ENCODE results near the gene MAN1A2.

Gene MAN1A2

DNA sequence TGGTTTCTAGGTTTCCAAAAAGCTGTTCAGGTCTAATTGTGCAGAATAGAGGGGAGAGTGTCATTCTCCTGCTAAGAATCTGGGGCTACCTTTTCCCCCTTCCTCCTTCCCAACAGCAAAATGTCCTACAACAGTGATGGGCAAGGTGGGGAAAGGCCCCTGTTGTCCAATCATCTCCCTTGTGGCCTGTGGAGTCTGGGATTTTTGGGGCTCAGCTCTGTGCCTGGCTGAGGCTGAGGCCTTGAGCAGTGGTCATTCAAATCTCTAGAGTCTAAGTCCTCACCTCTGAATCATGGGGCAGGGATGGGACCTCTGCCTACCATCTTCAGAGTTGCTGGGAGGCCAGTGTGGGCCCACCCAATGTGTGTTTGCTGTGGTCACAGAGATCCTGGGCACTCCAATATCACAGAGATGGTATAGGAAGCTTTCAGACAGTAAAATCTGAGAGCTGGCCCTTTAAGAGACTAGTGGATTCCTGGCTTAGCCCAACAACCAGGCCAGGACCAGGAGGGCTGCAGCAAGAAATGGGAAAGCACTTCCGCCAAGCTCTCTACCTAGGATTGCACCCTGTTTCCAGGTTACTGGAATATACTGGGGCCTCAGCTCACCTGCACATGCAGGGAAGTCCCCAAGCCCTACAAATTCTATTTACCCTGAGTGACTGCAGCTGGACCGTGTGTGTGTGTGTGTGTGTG is 210.1 kb downstream of the MAN1A2 start:
- no peak for DNase-seq (ENCODE audit: low spot score)

DNA sequence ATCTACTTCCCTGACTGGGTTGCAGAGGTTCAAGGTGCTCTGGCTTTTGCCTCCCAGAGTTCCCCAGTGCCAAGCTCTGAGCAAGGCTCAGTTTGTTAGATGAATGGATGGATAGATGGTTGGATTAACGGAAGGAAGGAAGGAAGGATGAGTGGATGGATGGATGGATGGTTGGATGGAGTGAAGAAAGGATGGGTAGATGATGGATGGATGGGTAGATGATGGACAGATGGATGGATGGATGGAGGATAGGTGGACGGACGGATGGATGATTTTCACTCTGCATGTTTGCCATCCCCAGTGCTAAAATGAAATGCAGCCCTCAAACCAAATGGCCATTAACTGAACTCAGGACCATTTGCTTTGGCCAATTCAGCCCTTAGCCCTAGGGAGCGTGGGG is 211.2 kb downstream of the MAN1A2 start:
- no peak for DNase-seq (ENCODE audit: low spot score)

Measured in LoVo (cell line).